PC-9 (cell line): ENCODE results near the gene PTPN20.
"Not testable (repeated sequence)": the region's sequence is repeated elsewhere in the genome, so short reads cannot be mapped to it uniquely, and the experiment has no call there.

Experiments
- CTCF ChIP-seq: fragments of 200-600 bp; sonication (generic); conservative IDR thresholded peaks from 2 replicates; pipeline ENCODE4 v1.6.1; 2017; ENCODE audit warnings: mixed run types, antibody characterized with exemption, mild to moderate bottlenecking, moderate library complexity
- EZH2 ChIP-seq: fragments of 200-600 bp; sonication (generic); IDR thresholded peaks from 2 replicates; pipeline ENCODE4 v1.8.0; 2017; ENCODE audit warnings: antibody characterized with exemption, low read depth

GRCh38 chr10:46876773-46877172 lies 34.5 kb upstream of the PTPN20 start:
- not testable (repeated sequence) for TF ChIP-seq CTCF, EZH2
